ENCODE data around the gene CACNA1B.

CACNA1B gene

GRCh38 chr9:138040446-138041430 is 163.2 kb downstream of the CACNA1B start:
- no peak for DNase-seq (ENCODE audit: low spot score)

GRCh38 chr9:138042146-138042545 is 164.6 kb downstream of the CACNA1B start:
- no peak for DNase-seq (ENCODE audit: low spot score)

- DNase-seq (ENCODE audit: low spot score): no peak
These were observed 165.1 kb downstream of the CACNA1B start for GRCh38 chr9:138042640-138043039.

- DNase-seq (ENCODE audit: low spot score): no peak
These were observed 165.5 kb downstream of the CACNA1B start for GRCh38 chr9:138043061-138043410.

GRCh38 chr9:138043411-138044345 is 166.1 kb downstream of the CACNA1B start:
- no peak for DNase-seq (ENCODE audit: low spot score)

- DNase-seq (ENCODE audit: low spot score): no peak
These were observed 167.2 kb downstream of the CACNA1B start for GRCh38 chr9:138044485-138045383.

- DNase-seq (ENCODE audit: low spot score): no peak
These were observed 168.2 kb downstream of the CACNA1B start for GRCh38 chr9:138045541-138046490.

- DNase-seq (ENCODE audit: low spot score): no peak
These were observed 169.2 kb downstream of the CACNA1B start for GRCh38 chr9:138046641-138047301.

- DNase-seq (ENCODE audit: low spot score): no peak
These were observed 170.0 kb downstream of the CACNA1B start for GRCh38 chr9:138047469-138048040.

GRCh38 chr9:138048184-138048583 is 170.6 kb downstream of the CACNA1B start:
- no peak for DNase-seq (ENCODE audit: low spot score)

- DNase-seq (ENCODE audit: low spot score): no peak
These were observed 171.7 kb downstream of the CACNA1B start for GRCh38 chr9:138049085-138049778.

- DNase-seq (ENCODE audit: low spot score): no peak
These were observed 172.3 kb downstream of the CACNA1B start for GRCh38 chr9:138049779-138050471.

GRCh38 chr9:138050472-138051330 is 173.1 kb downstream of the CACNA1B start:
- DNase-seq (ENCODE audit: low spot score): no peak

- DNase-seq (ENCODE audit: low spot score): no peak
These were observed 174.2 kb downstream of the CACNA1B start for GRCh38 chr9:138051586-138052321.

GRCh38 chr9:138052322-138052615 is 174.7 kb downstream of the CACNA1B start:
- no peak for DNase-seq (ENCODE audit: low spot score)

- no peak for DNase-seq (ENCODE audit: low spot score)
These were observed 175.2 kb downstream of the CACNA1B start for GRCh38 chr9:138052635-138053320.
